Fibroblast of lung (primary cell): ENCODE measurements around the gene TENT4A. TPM values are rescaled to one million over a fixed set of nuclear protein-coding genes. Genes with fewer than 3 reads are reported as not detected.

Experiments used
- DNase-seq, 2 donors: peaks; one replicate each; pipeline versions ENCODE4 v3.0.0 to v3.0.0-alpha.2; 2010; ENCODE audit warnings: low read depth in 2 of 2
- H2AFZ ChIP-seq: 2 replicates; pipeline ENCODE4 v1.5.1; 2012; ENCODE audit warnings: low read length, control low read depth, inconsistent platforms
- H3K27ac ChIP-seq: 2 replicates; pipeline ENCODE4 v1.5.1; 2011; ENCODE audit warnings: low read length, control low read depth; ENCODE audit not compliant: insufficient read depth
- H3K27me3 ChIP-seq: 2 replicates; pipeline ENCODE4 v1.5.1; 2011; ENCODE audit warnings: mild to moderate bottlenecking, low read length; ENCODE audit not compliant: control insufficient read depth, insufficient read depth
- H3K36me3 ChIP-seq: 2 replicates; pipeline ENCODE4 v1.5.1; 2011; ENCODE audit warnings: low read length; ENCODE audit not compliant: control insufficient read depth, insufficient read depth
- H3K4me1 ChIP-seq: 2 replicates; pipeline ENCODE4 v1.5.1; 2011; ENCODE audit warnings: low read length; ENCODE audit not compliant: control insufficient read depth, insufficient read depth; ENCODE audit errors: extremely low read depth
- H3K4me2 ChIP-seq: 2 replicates; pipeline ENCODE4 v1.5.1; 2011; ENCODE audit warnings: low read length, control low read depth; ENCODE audit not compliant: insufficient read depth; ENCODE audit errors: extremely low read depth
- H3K4me3 ChIP-seq, 4 experiments: fragments of 200-600 bp in 1 of 4; sonication (generic) in 1 of 4; replicated peaks in 1 of 4; 2 replicates each; pipeline ENCODE4 v1.5.1; 2011 to 2016; ENCODE audit warnings: low read length in 4 of 4, low read depth in 3 of 4, mild to moderate bottlenecking in 3 of 4, control low read depth in 2 of 4, inconsistent platforms in 1 of 4, mixed read lengths in 1 of 4; ENCODE audit not compliant: insufficient read depth in 1 of 4; ENCODE audit errors: control extremely low read depth in 1 of 4
- H3K79me2 ChIP-seq: 2 replicates; pipeline ENCODE4 v1.5.1; 2012; ENCODE audit warnings: mild to moderate bottlenecking, low read length, inconsistent platforms; ENCODE audit not compliant: control insufficient read depth, insufficient read depth
- H3K9ac ChIP-seq: 2 replicates; pipeline ENCODE4 v1.5.1; 2011; ENCODE audit warnings: mild to moderate bottlenecking, low read length, control low read depth; ENCODE audit not compliant: insufficient read depth
- H3K9me3 ChIP-seq: 2 replicates; pipeline ENCODE4 v1.5.1; 2012; ENCODE audit warnings: low read depth, low read length; ENCODE audit not compliant: control insufficient read depth, insufficient read depth
- H4K20me1 ChIP-seq: 2 replicates; pipeline ENCODE4 v1.5.1; 2011; ENCODE audit warnings: low read length; ENCODE audit not compliant: control insufficient read depth, insufficient read depth; ENCODE audit errors: extremely low read depth
- EZH2 ChIP-seq: IDR thresholded peaks from 2 replicates; pipeline ENCODE4 v1.5.1; 2012; ENCODE audit warnings: low read length, control low read depth, mild to moderate bottlenecking; ENCODE audit errors: missing control alignments
- polyA plus RNA-seq, 2 donors: library from polyadenylated mRNA; depleted of rRNA in 1 of 2; stranded (reverse) in 1 of 2; unstranded in 1 of 2; fragments of >200 nt; gene quantifications; 2 replicates each; pipeline ENCODE4 v1.2.1, GENCODE V29; 2011 to 2012; ENCODE audit warnings: missing spikeins in 1 of 2
- total RNA-seq: library from RNA; depleted of rRNA; stranded (reverse); fragments of >200 nt; gene quantifications from 2 replicates; pipeline ENCODE4 v1.2.1, GENCODE V29; 2014
- TF ChIP-seq, protein P1 (sequence below), 2 donors: IDR thresholded peaks in 1 of 2; conservative IDR thresholded peaks in 1 of 2; 1 replicate in 1 of 2; 2 replicates in 1 of 2; pipeline ENCODE4 v1.5.1; 2011 to 2012; ENCODE audit warnings: low read length in 2 of 2, control low read depth in 1 of 2, inconsistent platforms in 1 of 2, low read depth in 1 of 2, mild to moderate bottlenecking in 1 of 2

The TENT4A gene
- total and polyA plus RNA-seq, 2 donors (not counting 1 experiment from before 2014, with no cell fraction given) = 3.1 to 10.4 TPM

DNA sequence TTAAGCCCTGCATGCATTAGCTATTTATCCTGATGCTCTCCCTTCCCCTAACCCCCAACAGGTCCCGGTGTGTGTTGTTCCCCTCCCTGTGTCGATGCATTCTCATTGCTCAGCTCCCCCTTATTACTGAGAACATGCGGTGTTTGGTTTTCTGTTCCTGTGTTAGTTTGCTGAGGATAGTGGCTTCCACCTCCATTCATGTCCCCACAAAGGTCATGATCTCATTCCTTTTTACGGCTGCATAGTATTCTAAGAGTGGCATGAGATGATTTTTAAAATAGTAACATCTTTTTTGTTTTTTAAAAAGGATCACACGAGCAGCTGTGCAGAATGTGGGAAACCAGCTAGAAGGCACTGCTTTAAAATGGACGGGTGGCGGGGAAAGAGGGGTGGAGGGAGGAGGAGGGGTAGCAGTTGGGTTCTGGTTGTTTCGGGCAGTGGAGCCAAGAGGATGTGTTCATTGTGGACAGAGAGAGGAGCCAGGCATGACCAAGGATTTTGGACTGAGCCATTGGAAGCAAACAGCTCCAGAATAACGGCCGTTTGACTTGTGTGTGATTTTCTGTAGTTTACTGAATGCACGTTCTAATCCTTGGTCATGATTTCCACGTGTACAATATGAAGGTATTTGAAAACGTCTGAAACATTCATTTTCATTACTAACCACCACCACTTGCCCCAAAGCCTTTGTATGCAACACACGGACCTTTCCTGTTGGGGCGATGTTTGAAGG, 1.7 kb upstream of the TENT4A start:
- Histone ChIP-seq H3K79me2 (peaks cover 25% of the 10 kb centered on the region), H3K9ac (peak overlapping the region; percentile 92), H4K20me1 (peaks cover 6% of the 10 kb centered on the region), H3K4me2 (peak overlapping the region; percentile 95), H3K4me1 (peaks cover 6% of the 10 kb centered on the region), H3K27me3 (no peaks in the 10 kb centered on the region), H3K4me3 (peak overlapping the region; percentile 65 to 91 (median 74)), H3K27ac (peak overlapping the region; percentile 95), H3K36me3 (no peaks in the 10 kb centered on the region), H2AFZ (peak overlapping the region; percentile 90), H3K9me3 (no peaks in the 10 kb centered on the region)
- DNase-seq = peak in 1 of 2 donors; percentile 87
- TF ChIP-seq, protein P1, sequence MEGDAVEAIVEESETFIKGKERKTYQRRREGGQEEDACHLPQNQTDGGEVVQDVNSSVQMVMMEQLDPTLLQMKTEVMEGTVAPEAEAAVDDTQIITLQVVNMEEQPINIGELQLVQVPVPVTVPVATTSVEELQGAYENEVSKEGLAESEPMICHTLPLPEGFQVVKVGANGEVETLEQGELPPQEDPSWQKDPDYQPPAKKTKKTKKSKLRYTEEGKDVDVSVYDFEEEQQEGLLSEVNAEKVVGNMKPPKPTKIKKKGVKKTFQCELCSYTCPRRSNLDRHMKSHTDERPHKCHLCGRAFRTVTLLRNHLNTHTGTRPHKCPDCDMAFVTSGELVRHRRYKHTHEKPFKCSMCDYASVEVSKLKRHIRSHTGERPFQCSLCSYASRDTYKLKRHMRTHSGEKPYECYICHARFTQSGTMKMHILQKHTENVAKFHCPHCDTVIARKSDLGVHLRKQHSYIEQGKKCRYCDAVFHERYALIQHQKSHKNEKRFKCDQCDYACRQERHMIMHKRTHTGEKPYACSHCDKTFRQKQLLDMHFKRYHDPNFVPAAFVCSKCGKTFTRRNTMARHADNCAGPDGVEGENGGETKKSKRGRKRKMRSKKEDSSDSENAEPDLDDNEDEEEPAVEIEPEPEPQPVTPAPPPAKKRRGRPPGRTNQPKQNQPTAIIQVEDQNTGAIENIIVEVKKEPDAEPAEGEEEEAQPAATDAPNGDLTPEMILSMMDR (conservative IDR thresholded peaks at IDR 0.05 in 1 of 2, IDR thresholded peaks at IDR 0.05 in 1 of 2; ENCODE audit: low read depth in 1 of 2, low read length in 2 of 2) = peak in 1 of 2 donors; percentile 12
- no peak for TF ChIP-seq EZH2

DNA sequence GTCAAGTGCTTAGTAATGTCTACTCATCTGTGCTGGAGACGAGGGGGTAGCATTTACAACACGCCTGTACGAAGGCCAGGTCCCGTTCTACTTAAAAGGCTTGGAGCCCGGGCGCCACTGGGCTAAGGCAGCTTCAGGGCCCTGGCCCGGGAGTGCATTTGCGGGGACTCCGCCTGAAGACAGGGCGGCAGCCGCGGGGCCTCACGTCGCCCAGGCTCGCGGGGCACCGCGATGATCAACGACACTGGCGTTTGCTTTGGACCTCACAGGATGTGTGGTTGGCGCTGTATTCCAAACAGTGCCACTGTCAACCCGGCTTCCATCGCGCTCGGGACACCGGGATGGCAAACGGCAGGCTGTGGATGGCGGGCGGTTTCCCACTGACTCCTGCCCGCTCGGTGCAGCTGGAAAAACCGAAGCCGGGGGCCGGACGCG, 1.1 kb upstream of the TENT4A start:
- peak overlapping the region; percentile 92 for H3K9ac ChIP-seq
- peaks cover 7% of the 10 kb centered on the region for H3K4me1 ChIP-seq
- TF ChIP-seq, protein P1 (conservative IDR thresholded peaks at IDR 0.05 in 1 of 2, IDR thresholded peaks at IDR 0.05 in 1 of 2; ENCODE audit: low read depth in 1 of 2, low read length in 2 of 2) = peak in 1 of 2 donors; percentile 11
- TF ChIP-seq EZH2 = no peak
- peak overlapping the region; percentile 95 for H3K27ac ChIP-seq
- peak overlapping the region; percentile 90 for H2AFZ ChIP-seq
- peaks cover 6% of the 10 kb centered on the region for H4K20me1 ChIP-seq
- DNase-seq = peak in 1 of 2 donors; percentile 51
- no peaks in the 10 kb centered on the region for H3K36me3 ChIP-seq
- peaks cover 31% of the 10 kb centered on the region for H3K79me2 ChIP-seq
- H3K4me2 ChIP-seq = peak overlapping the region; percentile 95
- peak overlapping the region; percentile 65 to 91 (median 74) for H3K4me3 ChIP-seq
- no peaks in the 10 kb centered on the region for H3K27me3 ChIP-seq
- no peaks in the 10 kb centered on the region for H3K9me3 ChIP-seq

DNA sequence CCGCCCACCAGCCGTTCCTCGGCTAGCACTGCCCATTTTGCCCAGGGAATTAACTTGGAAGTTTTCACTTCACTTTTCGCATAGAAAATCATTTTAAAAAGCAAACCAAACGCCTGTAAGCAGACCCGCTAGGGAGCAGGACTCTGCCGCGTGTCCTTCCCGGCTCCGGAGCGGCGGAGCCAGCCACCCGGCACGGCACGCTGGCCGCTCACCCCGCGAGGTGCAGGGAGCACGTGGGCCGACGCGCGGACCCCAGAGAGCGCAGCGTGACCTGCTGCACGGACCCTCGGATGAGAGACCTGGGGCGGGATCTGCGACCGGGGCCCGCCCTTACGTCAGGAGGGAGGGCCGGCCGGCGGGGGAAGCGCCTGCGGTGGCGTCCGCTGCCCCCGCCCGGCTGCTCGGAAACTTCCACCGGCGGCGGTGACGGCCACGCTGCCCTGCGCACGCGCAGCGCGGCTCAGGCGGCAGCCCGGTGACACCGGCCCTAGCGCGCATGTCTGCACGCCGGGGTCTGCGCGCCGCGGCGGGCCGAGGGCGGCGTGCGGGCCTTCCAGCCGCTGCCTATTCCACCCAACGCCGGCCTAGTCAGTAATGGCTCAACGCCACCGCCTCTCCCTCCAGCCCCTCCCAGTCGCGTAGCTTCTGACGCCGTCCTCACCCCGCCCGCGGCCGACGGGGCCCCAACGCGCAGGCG, 507 bp upstream of the TENT4A start:
- no peaks in the 10 kb centered on the region for H3K27me3 ChIP-seq
- H3K4me2 ChIP-seq = peak overlapping the region; percentile 95
- H3K9ac ChIP-seq = peak overlapping the region; percentile 92
- H2AFZ ChIP-seq = peak overlapping the region; percentile 90
- peaks cover 6% of the 10 kb centered on the region for H4K20me1 ChIP-seq
- H3K9me3 ChIP-seq = no peaks in the 10 kb centered on the region
- peaks cover 36% of the 10 kb centered on the region for H3K79me2 ChIP-seq
- DNase-seq = peak; percentile 93 to 97
- H3K27ac ChIP-seq = peak overlapping the region; percentile 95
- peak overlapping the region; percentile 65 to 91 (median 74) for H3K4me3 ChIP-seq
- peaks cover 7% of the 10 kb centered on the region for H3K4me1 ChIP-seq
- H3K36me3 ChIP-seq = no peaks in the 10 kb centered on the region
- TF ChIP-seq, protein P1 (conservative IDR thresholded peaks at IDR 0.05 in 1 of 2, IDR thresholded peaks at IDR 0.05 in 1 of 2; ENCODE audit: low read depth in 1 of 2, low read length in 2 of 2) = no peak
- no peak for TF ChIP-seq EZH2
